ENCODE results near the gene DCTN1.

The DCTN1 gene

GRCh38 chr2:74401891-74402290 lies 21.8 kb upstream of the DCTN1 start:
- no peak for DNase-seq (ENCODE audit: low read depth)
- H3K4me3 ChIP-seq (ENCODE audit: low read depth, low read length), result no peak overlapping the region
- no peak for TF ChIP-seq MAX (IDR thresholded peaks at IDR 0.05; ENCODE audit: low read depth, low read length)
- TF ChIP-seq MYC (IDR thresholded peaks at IDR 0.05; ENCODE audit: low read depth, low read length), result no peak
- TF ChIP-seq, protein P1, sequence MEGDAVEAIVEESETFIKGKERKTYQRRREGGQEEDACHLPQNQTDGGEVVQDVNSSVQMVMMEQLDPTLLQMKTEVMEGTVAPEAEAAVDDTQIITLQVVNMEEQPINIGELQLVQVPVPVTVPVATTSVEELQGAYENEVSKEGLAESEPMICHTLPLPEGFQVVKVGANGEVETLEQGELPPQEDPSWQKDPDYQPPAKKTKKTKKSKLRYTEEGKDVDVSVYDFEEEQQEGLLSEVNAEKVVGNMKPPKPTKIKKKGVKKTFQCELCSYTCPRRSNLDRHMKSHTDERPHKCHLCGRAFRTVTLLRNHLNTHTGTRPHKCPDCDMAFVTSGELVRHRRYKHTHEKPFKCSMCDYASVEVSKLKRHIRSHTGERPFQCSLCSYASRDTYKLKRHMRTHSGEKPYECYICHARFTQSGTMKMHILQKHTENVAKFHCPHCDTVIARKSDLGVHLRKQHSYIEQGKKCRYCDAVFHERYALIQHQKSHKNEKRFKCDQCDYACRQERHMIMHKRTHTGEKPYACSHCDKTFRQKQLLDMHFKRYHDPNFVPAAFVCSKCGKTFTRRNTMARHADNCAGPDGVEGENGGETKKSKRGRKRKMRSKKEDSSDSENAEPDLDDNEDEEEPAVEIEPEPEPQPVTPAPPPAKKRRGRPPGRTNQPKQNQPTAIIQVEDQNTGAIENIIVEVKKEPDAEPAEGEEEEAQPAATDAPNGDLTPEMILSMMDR (IDR thresholded peaks at IDR 0.05; ENCODE audit: low read depth, low read length), result no peak
- no peak for TF ChIP-seq POLR2A (IDR thresholded peaks at IDR 0.05; ENCODE audit: extremely low read depth, insufficient read length)

DNA sequence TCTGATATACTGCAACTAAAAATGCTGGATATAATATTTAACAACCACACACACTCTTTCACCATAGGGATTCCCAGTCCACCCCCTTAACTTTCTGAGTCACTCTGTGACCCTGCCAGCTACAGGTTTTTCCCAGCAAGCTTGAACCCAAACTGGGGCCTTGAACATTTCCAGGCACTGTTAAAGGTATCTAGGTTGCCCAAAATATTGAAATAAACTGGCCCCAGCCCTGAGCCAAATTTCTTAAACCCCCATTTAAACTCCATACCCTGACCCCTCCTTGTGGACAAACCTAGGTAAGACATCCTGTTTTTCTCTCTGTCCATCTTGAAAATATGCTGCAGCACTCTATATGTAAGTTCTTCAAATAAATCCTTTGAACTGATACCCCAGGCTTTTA lies 19.7 kb upstream of the DCTN1 start:
- TF ChIP-seq MAX (IDR thresholded peaks at IDR 0.05; ENCODE audit: low read depth, low read length), result no peak
- TF ChIP-seq, protein P1 (IDR thresholded peaks at IDR 0.05; ENCODE audit: low read depth, low read length), result peak; percentile 64
- no peak for TF ChIP-seq POLR2A (IDR thresholded peaks at IDR 0.05; ENCODE audit: extremely low read depth, insufficient read length)
- H3K4me3 ChIP-seq (ENCODE audit: low read depth, low read length), result no peak overlapping the region
- peak; percentile 72 for DNase-seq (ENCODE audit: low read depth)

GRCh38 chr2:74396149-74396548 lies 16.0 kb upstream of the DCTN1 start:
- no peak overlapping the region for H3K4me3 ChIP-seq (ENCODE audit: low read depth, low read length)
- DNase-seq (ENCODE audit: low read depth), result no peak
- TF ChIP-seq MAX (IDR thresholded peaks at IDR 0.05; ENCODE audit: low read depth, low read length), result no peak
- TF ChIP-seq POLR2A (IDR thresholded peaks at IDR 0.05; ENCODE audit: extremely low read depth, insufficient read length), result no peak
- TF ChIP-seq MYC (IDR thresholded peaks at IDR 0.05; ENCODE audit: low read depth, low read length), result no peak
- TF ChIP-seq, protein P1 (IDR thresholded peaks at IDR 0.05; ENCODE audit: low read depth, low read length), result no peak

GRCh38 chr2:74393525-74393924 lies 13.4 kb upstream of the DCTN1 start:
- no peak for TF ChIP-seq MYC (IDR thresholded peaks at IDR 0.05; ENCODE audit: low read depth, low read length)
- TF ChIP-seq MAX (IDR thresholded peaks at IDR 0.05; ENCODE audit: low read depth, low read length), result no peak
- TF ChIP-seq POLR2A (IDR thresholded peaks at IDR 0.05; ENCODE audit: extremely low read depth, insufficient read length), result no peak
- TF ChIP-seq, protein P1 (IDR thresholded peaks at IDR 0.05; ENCODE audit: low read depth, low read length), result no peak
- no peak overlapping the region for H3K4me3 ChIP-seq (ENCODE audit: low read depth, low read length)
- no peak for DNase-seq (ENCODE audit: low read depth)

- DNase-seq (ENCODE audit: low read depth), result no peak
- no peak overlapping the region for H3K4me3 ChIP-seq (ENCODE audit: low read depth, low read length)
- TF ChIP-seq MAX (IDR thresholded peaks at IDR 0.05; ENCODE audit: low read depth, low read length), result no peak
- no peak; the same call in 1 of the 2 replicates for TF ChIP-seq MYC (IDR thresholded peaks at IDR 0.05; ENCODE audit: low read depth, low read length)
- TF ChIP-seq, protein P1 (IDR thresholded peaks at IDR 0.05; ENCODE audit: low read depth, low read length), result no peak
- no peak for TF ChIP-seq POLR2A (IDR thresholded peaks at IDR 0.05; ENCODE audit: extremely low read depth, insufficient read length)
These were observed 12.3 kb upstream of the DCTN1 start for GRCh38 chr2:74392449-74392743.
